Measurements from ENCODE around the gene DNAH9. TPM values are rescaled to one million over a fixed set of nuclear protein-coding genes. Genes with fewer than 3 reads are reported as not detected.

DNAH9 gene
- total RNA-seq, 1 donor from 2014 or later = 0.08 TPM

GRCh38 chr17:11720816-11721215, 122.5 kb downstream of the DNAH9 start:
- no peaks in the 10 kb centered on the region for H3K27me3 ChIP-seq (ENCODE audit: control insufficient read depth, insufficient read depth, low read length)
- H3K4me3 ChIP-seq (ENCODE audit: low read depth, low read length) = no peak overlapping the region
- TF ChIP-seq CTCF (IDR thresholded peaks at IDR 0.05; ENCODE audit: insufficient read depth, low read length, poor library complexity, severe bottlenecking) = no peak
- no peaks in the 10 kb centered on the region for H3K36me3 ChIP-seq (ENCODE audit: control insufficient read depth, insufficient read depth, low read length)
- DNase-seq (ENCODE audit: low read depth) = no peak

- no peak for TF ChIP-seq CTCF (IDR thresholded peaks at IDR 0.05; ENCODE audit: insufficient read depth, low read length, poor library complexity, severe bottlenecking)
- Histone ChIP-seq H3K27me3 (ENCODE audit: control insufficient read depth, insufficient read depth, low read length) (no peaks in the 10 kb centered on the region), H3K36me3 (ENCODE audit: control insufficient read depth, insufficient read depth, low read length) (no peaks in the 10 kb centered on the region), H3K4me3 (ENCODE audit: low read depth, low read length) (no peak overlapping the region)
- no peak for DNase-seq (ENCODE audit: low read depth)
Measured at GRCh38 chr17:11730747-11731146, 132.5 kb downstream of the DNAH9 start.

GRCh38 chr17:11736613-11737312, 138.5 kb downstream of the DNAH9 start:
- Histone ChIP-seq H3K27me3 (ENCODE audit: control insufficient read depth, insufficient read depth, low read length) (no peaks in the 10 kb centered on the region), H3K4me3 (ENCODE audit: low read depth, low read length) (no peak overlapping the region), H3K36me3 (ENCODE audit: control insufficient read depth, insufficient read depth, low read length) (no peaks in the 10 kb centered on the region)
- TF ChIP-seq CTCF (IDR thresholded peaks at IDR 0.05; ENCODE audit: insufficient read depth, low read length, poor library complexity, severe bottlenecking) = no peak
- no peak for DNase-seq (ENCODE audit: low read depth)

- Histone ChIP-seq H3K27me3 (ENCODE audit: control insufficient read depth, insufficient read depth, low read length) (no peaks in the 10 kb centered on the region), H3K4me3 (ENCODE audit: low read depth, low read length) (no peak overlapping the region), H3K36me3 (ENCODE audit: control insufficient read depth, insufficient read depth, low read length) (no peaks in the 10 kb centered on the region)
- DNase-seq (ENCODE audit: low read depth) = no peak
- no peak for TF ChIP-seq CTCF (IDR thresholded peaks at IDR 0.05; ENCODE audit: insufficient read depth, low read length, poor library complexity, severe bottlenecking)
Measured at GRCh38 chr17:11737313-11737679, 139.0 kb downstream of the DNAH9 start.

GRCh38 chr17:11738151-11738550, 139.9 kb downstream of the DNAH9 start:
- no peaks in the 10 kb centered on the region for H3K36me3 ChIP-seq (ENCODE audit: control insufficient read depth, insufficient read depth, low read length)
- no peak overlapping the region for H3K4me3 ChIP-seq (ENCODE audit: low read depth, low read length)
- no peak for TF ChIP-seq CTCF (IDR thresholded peaks at IDR 0.05; ENCODE audit: insufficient read depth, low read length, poor library complexity, severe bottlenecking)
- DNase-seq (ENCODE audit: low read depth) = no peak
- no peaks in the 10 kb centered on the region for H3K27me3 ChIP-seq (ENCODE audit: control insufficient read depth, insufficient read depth, low read length)

- no peak for TF ChIP-seq CTCF (IDR thresholded peaks at IDR 0.05; ENCODE audit: insufficient read depth, low read length, poor library complexity, severe bottlenecking)
- H3K27me3 ChIP-seq (ENCODE audit: control insufficient read depth, insufficient read depth, low read length) = no peaks in the 10 kb centered on the region
- no peaks in the 10 kb centered on the region for H3K36me3 ChIP-seq (ENCODE audit: control insufficient read depth, insufficient read depth, low read length)
- no peak overlapping the region for H3K4me3 ChIP-seq (ENCODE audit: low read depth, low read length)
- DNase-seq (ENCODE audit: low read depth) = no peak
Measured at GRCh38 chr17:11739351-11739750, 141.1 kb downstream of the DNAH9 start.
